ENCODE measurements around the gene HIP1R.

DNA sequence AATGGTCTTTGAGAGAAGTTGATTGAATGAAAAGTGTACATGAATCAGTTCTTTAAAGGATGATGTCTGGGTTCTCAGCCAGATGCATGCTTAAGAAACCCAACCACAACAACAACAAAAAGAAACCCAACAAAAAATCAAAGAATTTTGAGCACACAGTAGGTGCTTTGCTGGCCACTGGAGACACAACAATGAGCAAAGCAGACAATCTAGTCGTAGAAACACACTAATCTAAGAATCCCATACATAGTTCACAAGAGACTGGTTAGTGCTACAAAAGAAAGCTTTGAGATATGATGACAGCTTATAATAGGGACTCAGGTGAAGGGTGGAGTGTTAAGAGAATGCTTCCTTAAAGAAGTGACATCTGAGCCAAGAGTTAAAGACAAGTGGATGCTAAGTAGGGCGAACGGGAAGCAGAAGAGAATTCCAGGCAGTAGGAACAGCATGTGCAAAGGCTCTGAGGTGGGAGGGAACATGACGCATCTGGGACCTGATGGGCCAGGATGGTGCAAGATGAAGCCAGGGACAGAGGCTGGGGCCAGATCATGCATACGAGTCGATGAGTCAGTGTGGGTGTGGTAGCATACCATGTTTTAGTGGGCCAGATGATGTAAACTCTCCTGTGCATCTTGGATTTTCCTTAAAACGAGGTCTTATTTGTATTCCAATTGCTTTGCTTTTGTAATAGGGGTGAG is 4.6 kb upstream of the HIP1R start:
- TF ChIP-seq, protein P1, sequence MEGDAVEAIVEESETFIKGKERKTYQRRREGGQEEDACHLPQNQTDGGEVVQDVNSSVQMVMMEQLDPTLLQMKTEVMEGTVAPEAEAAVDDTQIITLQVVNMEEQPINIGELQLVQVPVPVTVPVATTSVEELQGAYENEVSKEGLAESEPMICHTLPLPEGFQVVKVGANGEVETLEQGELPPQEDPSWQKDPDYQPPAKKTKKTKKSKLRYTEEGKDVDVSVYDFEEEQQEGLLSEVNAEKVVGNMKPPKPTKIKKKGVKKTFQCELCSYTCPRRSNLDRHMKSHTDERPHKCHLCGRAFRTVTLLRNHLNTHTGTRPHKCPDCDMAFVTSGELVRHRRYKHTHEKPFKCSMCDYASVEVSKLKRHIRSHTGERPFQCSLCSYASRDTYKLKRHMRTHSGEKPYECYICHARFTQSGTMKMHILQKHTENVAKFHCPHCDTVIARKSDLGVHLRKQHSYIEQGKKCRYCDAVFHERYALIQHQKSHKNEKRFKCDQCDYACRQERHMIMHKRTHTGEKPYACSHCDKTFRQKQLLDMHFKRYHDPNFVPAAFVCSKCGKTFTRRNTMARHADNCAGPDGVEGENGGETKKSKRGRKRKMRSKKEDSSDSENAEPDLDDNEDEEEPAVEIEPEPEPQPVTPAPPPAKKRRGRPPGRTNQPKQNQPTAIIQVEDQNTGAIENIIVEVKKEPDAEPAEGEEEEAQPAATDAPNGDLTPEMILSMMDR (IDR thresholded peaks at IDR 0.05; ENCODE audit: insufficient read depth, low read depth, low read length): no peak
- TF ChIP-seq EZH2 (IDR thresholded peaks at IDR 0.05; ENCODE audit: insufficient read depth, low read length): no peak

Measured in astrocyte (in vitro differentiated cells and primary cell).